Mesodermal cell (in vitro differentiated cells): ENCODE results near the gene MDM1.

Experiments used
- H3K27ac ChIP-seq: 2 replicates; pipeline ENCODE4 v1.7.0; 2013; ENCODE audit warnings: mild to moderate bottlenecking, low read depth, low read length, moderate library complexity; ENCODE audit not compliant: severe bottlenecking
- H3K36me3 ChIP-seq: 2 replicates; pipeline ENCODE4 v1.7.1; 2013; ENCODE audit warnings: mild to moderate bottlenecking, low read length, moderate library complexity; ENCODE audit not compliant: control insufficient read depth, insufficient read depth
- H3K4me1 ChIP-seq: one replicate; pipeline ENCODE4 v1.7.1; 2013; ENCODE audit warnings: mild to moderate bottlenecking, low read length; ENCODE audit not compliant: insufficient read depth, control insufficient read depth, poor library complexity, severe bottlenecking
- H3K4me3 ChIP-seq: 2 replicates; pipeline ENCODE4 v1.7.0; 2013; ENCODE audit warnings: low read length, control low read depth, mild to moderate bottlenecking; ENCODE audit not compliant: insufficient read depth, poor library complexity, severe bottlenecking; ENCODE audit errors: extremely low read depth
- H3K9me3 ChIP-seq: 2 replicates; pipeline ENCODE4 v1.7.1; 2013; ENCODE audit warnings: mild to moderate bottlenecking, low read length, moderate library complexity; ENCODE audit not compliant: control insufficient read depth
- WGBS, 2 experiments: methylation state at CpG; one replicate each; pipeline ENCODE4 v1.1.5; 2013; ENCODE audit warnings: missing lambda C conversion rate in 2 of 2; ENCODE audit not compliant: insufficient coverage in 2 of 2; 5-methylcytosine and 5-hydroxymethylcytosine counted together

Gene MDM1

GRCh38 chr12:68368327-68368726 lies 36.2 kb upstream of the MDM1 start:
- Histone ChIP-seq H3K36me3 (no peaks in the 10 kb centered on the region), H3K27ac (no peak overlapping the region), H3K9me3 (no peaks in the 10 kb centered on the region), H3K4me3 (no peak overlapping the region), H3K4me1 (peaks cover 7% of the 10 kb centered on the region)
- WGBS, 2 experiments, result 67 to 93% methylated on average over 1 to 2 of the region's 2 CpGs

DNA sequence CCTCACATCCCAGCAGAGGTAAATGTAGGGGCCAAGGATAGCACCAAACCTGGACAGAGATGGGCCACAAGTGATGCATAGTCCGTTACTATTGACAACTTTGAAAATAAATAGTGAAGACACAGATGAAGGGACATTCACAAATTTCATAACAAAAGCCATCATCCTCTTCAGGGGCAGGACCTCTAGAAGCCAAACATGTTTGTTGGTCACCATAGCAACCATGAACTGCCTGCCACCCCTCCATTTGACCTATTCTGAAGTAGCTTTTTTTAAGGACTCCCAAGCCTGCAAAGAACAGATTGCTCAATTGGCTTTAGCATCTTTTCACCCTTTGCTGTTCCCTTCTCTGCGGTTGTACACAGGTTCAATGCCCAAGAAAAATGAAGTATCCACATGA lies 35.7 kb upstream of the MDM1 start:
- Histone ChIP-seq H3K4me3 (no peak overlapping the region), H3K4me1 (peaks cover 7% of the 10 kb centered on the region), H3K9me3 (no peaks in the 10 kb centered on the region), H3K36me3 (no peaks in the 10 kb centered on the region), H3K27ac (no peak overlapping the region)
- 82 to 100% methylated on average over 1 to 2 of the region's 2 CpGs for WGBS, 2 experiments

GRCh38 chr12:68367116-68367515 lies 35.0 kb upstream of the MDM1 start:
- H3K27ac ChIP-seq, result no peak overlapping the region
- H3K36me3 ChIP-seq, result no peaks in the 10 kb centered on the region
- H3K4me3 ChIP-seq, result no peak overlapping the region
- peaks cover 7% of the 10 kb centered on the region for H3K4me1 ChIP-seq
- 63 to 100% methylated on average over 1 of the region's 1 CpG for WGBS, 2 experiments
- H3K9me3 ChIP-seq, result no peaks in the 10 kb centered on the region

DNA sequence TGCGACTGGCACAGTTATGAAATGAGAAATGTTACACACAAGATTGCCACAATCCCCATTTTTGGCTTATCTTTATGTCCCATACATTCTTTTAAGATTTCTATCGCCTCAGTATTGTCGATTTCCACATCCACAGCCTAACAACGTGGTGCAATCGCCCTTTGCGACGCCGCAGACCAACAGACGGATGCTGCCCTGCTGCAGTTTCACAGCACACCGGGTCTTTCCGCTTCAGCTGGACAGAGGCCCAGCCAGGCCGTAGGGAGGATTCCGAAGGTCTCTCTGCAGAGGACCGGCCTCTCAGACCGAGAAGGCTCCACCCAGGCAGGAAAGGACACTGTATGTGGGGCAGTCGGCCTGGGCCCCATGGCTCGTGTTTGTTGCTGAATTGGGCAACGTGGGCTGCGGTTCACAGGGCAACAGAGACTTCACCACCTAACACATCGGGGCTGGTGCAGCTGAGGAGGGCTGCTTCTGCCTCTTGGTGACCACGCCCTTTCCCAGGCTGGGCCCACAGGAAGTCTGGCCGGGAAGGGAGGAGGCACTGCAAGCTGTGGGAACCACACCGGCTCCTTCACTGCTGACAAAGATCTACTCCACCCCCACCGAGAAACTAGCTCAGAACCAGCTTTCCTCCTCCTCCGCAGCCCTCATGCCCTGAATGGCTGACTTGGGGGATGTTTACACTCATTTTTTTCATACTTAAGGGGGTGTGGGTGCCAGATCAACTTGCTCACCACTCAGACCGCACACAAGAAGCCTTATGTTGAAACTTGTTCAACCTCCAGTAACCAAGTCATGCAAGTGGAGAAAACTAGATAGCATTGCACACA lies 32.9 kb upstream of the MDM1 start:
- WGBS, 2 experiments, result 47 to 63% methylated on average over 10 to 15 of the region's 26 CpGs
- no peak overlapping the region for H3K4me3 ChIP-seq
- H3K9me3 ChIP-seq, result no peaks in the 10 kb centered on the region
- H3K27ac ChIP-seq, result peak overlapping the region; percentile 63
- peaks cover 7% of the 10 kb centered on the region for H3K4me1 ChIP-seq
- no peaks in the 10 kb centered on the region for H3K36me3 ChIP-seq

DNA sequence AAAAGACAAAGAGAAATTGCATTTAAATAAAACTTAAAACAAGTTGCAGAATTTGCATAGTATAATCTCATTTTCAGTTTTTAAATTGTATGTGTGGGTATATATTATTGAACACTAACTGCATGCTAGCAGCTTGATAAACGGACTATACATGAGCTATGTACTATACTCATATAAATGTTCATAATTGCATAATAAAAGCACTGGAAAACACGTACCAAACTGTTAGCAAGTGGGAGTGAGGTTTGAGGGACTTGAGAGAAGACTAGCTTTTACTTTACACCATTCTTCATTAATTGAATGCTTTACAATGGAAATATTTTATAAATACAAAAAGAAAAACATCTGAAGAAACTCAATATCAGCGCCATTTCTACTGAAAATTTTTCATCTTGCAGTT lies 32.2 kb upstream of the MDM1 start:
- Histone ChIP-seq H3K36me3 (no peaks in the 10 kb centered on the region), H3K4me3 (no peak overlapping the region)
- WGBS, 2 experiments, result 100% methylated on average over 1 of the region's 3 CpGs; no CpG with 5 or more reads in 1 of the 2 experiments

DNA sequence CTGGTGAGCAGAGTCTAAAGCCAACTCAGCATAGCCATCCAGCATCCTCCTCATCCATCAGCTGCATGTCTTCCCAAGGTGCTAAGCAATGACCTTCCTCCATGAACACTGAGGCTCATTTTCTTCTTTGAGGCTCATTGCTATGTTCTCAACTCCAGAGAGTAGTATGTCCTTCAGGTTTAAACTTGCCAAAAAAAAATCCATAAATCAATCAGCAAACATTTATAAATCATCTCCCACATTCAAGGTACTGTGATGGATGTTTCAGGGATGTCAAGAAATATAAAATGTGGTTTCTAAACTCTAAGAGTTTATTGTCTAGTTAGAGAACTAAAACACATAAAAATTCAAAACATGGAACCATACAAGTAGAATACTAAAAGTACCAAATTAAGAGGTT lies 29.8 kb upstream of the MDM1 start:
- Histone ChIP-seq H3K4me1 (peaks cover 7% of the 10 kb centered on the region), H3K27ac (no peak overlapping the region), H3K9me3 (no peaks in the 10 kb centered on the region), H3K4me3 (no peak overlapping the region), H3K36me3 (no peaks in the 10 kb centered on the region)

More for the DNA sequence above, 32.2 kb upstream of the MDM1 start:
- Histone ChIP-seq H3K9me3 (no peaks in the 10 kb centered on the region), H3K27ac (no peak overlapping the region), H3K4me1 (peaks cover 7% of the 10 kb centered on the region)

GRCh38 chr12:68359674-68360073 lies 27.5 kb upstream of the MDM1 start:
- Histone ChIP-seq H3K4me3 (no peak overlapping the region), H3K9me3 (no peaks in the 10 kb centered on the region), H3K4me1 (no peaks in the 10 kb centered on the region), H3K36me3 (no peaks in the 10 kb centered on the region), H3K27ac (no peak overlapping the region)

GRCh38 chr12:68358532-68359485 lies 26.6 kb upstream of the MDM1 start:
- H3K4me3 ChIP-seq, result no peak overlapping the region
- no peaks in the 10 kb centered on the region for H3K4me1 ChIP-seq
- WGBS, 2 experiments, result 19 to 34% methylated on average over 8 of the region's 10 CpGs
- no peaks in the 10 kb centered on the region for H3K36me3 ChIP-seq
- no peaks in the 10 kb centered on the region for H3K9me3 ChIP-seq
- H3K27ac ChIP-seq, result peak overlapping the region; percentile 84

DNA sequence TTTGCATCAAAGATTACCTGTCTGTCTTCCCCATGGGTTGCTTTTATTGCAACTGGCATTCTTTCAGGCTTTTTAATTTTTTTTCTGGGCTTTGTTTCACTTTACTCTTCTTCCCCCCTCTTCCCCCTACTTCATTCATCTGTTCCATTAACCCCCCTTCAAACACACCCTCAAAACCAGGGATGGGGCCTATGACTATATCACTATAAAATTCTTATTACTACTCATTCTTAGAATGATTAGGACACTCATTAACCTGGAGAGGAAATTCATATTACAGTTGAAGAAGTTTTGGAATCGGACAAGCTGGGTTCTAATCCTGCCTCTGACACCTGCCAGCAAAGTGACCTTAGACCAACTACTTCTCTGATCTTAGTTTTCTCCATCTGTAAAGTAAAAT lies 24.8 kb upstream of the MDM1 start:
- Histone ChIP-seq H3K27ac (no peak overlapping the region), H3K36me3 (no peaks in the 10 kb centered on the region), H3K4me1 (no peaks in the 10 kb centered on the region), H3K4me3 (no peak overlapping the region), H3K9me3 (no peaks in the 10 kb centered on the region)
- WGBS, 2 experiments, result 86% methylated on average over 1 of the region's 1 CpG; no CpG with 5 or more reads in 1 of the 2 experiments

GRCh38 chr12:68356060-68356695 lies 24.0 kb upstream of the MDM1 start:
- Histone ChIP-seq H3K4me1 (peaks cover under 1% of the 10 kb centered on the region), H3K36me3 (no peaks in the 10 kb centered on the region), H3K27ac (no peak overlapping the region), H3K9me3 (no peaks in the 10 kb centered on the region), H3K4me3 (no peak overlapping the region)
